Motor neuron (in vitro differentiated cells): Measurements from ENCODE around the gene UBR1. TPM values are rescaled to one million over a fixed set of nuclear protein-coding genes. Genes with fewer than 3 reads are reported as not detected.
A peak's percentile ranks its signal among the peaks of the same experiment; 100 is the strongest.

Source experiments
- ATAC-seq, 8 experiments: fragments of 200-7000 bp; cut with Tn5 transposase; replicated peaks in 6 of 8; 2 replicates each; pipeline ENCODE4 v1.8.0; 2021; ENCODE audit warnings: mild to moderate bottlenecking in 8 of 8, moderate library complexity in 8 of 8
- H3K27ac ChIP-seq, 2 donors: fragments of 250-450 bp; sonication (Bioruptor Pico); 2 replicates each; pipeline ENCODE4 v1.9.0; 2021; ENCODE audit warnings: antibody characterized with exemption in 2 of 2, mild to moderate bottlenecking in 2 of 2, moderate library complexity in 1 of 2
- H3K4me1 ChIP-seq, 2 donors: fragments of 250-450 bp; sonication (Bioruptor Pico); replicated peaks in 1 of 2; 2 replicates each; pipeline ENCODE4 v1.6.1; 2021; ENCODE audit warnings: antibody characterized with exemption in 2 of 2, mild to moderate bottlenecking in 2 of 2, moderate library complexity in 1 of 2
- H3K4me3 ChIP-seq, 5 donors: fragments of 250-450 bp; sonication (Bioruptor Pico); 2 replicates each; pipeline ENCODE4 v1.9.0; 2021; ENCODE audit warnings: antibody characterized with exemption in 5 of 5, mild to moderate bottlenecking in 5 of 5, moderate library complexity in 4 of 5
- WGBS, 10 experiments: fragments of 450-650 bp; shearing (Covaris generic); methylation state at CpG; one replicate each; pipeline ENCODE4 v1.0.0; 2022; 5-methylcytosine and 5-hydroxymethylcytosine counted together
- in situ Hi-C, 9 experiments: fragments of 400-800 bp; cut with MboI; loops; one replicate each; pipeline ENCODE4 v1.15.0; 2021; ENCODE audit warnings: low sequenced_read_pairs in 9 of 9, low pct_unique_long_range_greater_than_20kb in 2 of 9; ENCODE audit not compliant: unreplicated experiment in 9 of 9
- total RNA-seq, 8 experiments: library from RNA; unstranded; fragments of 300-600 nt; gene quantifications; 2 replicates each; pipeline versions ENCODE4 v1.2.3 to v1.2.4, GENCODE V29; 2022

The UBR1 gene
- 10 to 100 TPM; 26.3 to 49.0 (median 36.4) TPM for total RNA-seq

- peak; percentile 85 to 98 (median 96) for ATAC-seq
- Histone ChIP-seq H3K4me1 (peaks cover 11% of the 10 kb centered on the region in 2 donors), H3K27ac (peak within 1 kb of the TSS; percentile 74 to 91), H3K4me3 (peak within 1 kb of the TSS; percentile 60 to 85 (median 70))
- WGBS, 10 experiments, result 0 to 2% (median 0%) methylated on average over 2 to 28 of the region's 33 CpGs; no CpG with 5 or more reads in 3 of the 10 experiments
- in situ Hi-C loops, result no loop called here
Observed at GRCh38 chr15:43105778-43106485, at the start of gene UBR1. TSS of gene UBR1 (minus strand) at chr15:43106038. CDS start at chr15:43106022, 16 bp downstream.

- Histone ChIP-seq H3K4me3 (no peak overlapping the region), H3K4me1 (no peaks in the 10 kb centered on the region), H3K27ac (no peak overlapping the region)
- in situ Hi-C loops, result no loop called here
- no peak for ATAC-seq
Observed at GRCh38 chr15:43153269-43153668, 47.4 kb upstream of the UBR1 start.

GRCh38 chr15:43151688-43152087, 45.9 kb upstream of the UBR1 start:
- in situ Hi-C loops, result no loop called here
- WGBS, 10 experiments, result 93 to 100% (median 100%) methylated on average over 1 to 2 of the region's 2 CpGs; no CpG with 5 or more reads in 3 of the 10 experiments
- H3K4me3 ChIP-seq, result no peak overlapping the region
- no peak overlapping the region for H3K27ac ChIP-seq
- no peaks in the 10 kb centered on the region for H3K4me1 ChIP-seq
- ATAC-seq, result no peak

- in situ Hi-C loops, result no loop called here
- Histone ChIP-seq H3K4me3 (no peak overlapping the region), H3K27ac (no peak overlapping the region), H3K4me1 (no peaks in the 10 kb centered on the region)
- ATAC-seq, result peak in 2 of 8 experiments; percentile 95 to 96
- WGBS, 10 experiments, result 1 to 100% (median 69%) methylated on average over 3 to 5 of the region's 5 CpGs; no CpG with 5 or more reads in 2 of the 10 experiments
Observed at GRCh38 chr15:43150191-43150929, 44.5 kb upstream of the UBR1 start.

GRCh38 chr15:43146184-43146583, 40.3 kb upstream of the UBR1 start:
- 73 to 100% (median 92%) methylated on average over 2 to 5 of the region's 5 CpGs; no CpG with 5 or more reads in 1 of the 10 experiments for WGBS, 10 experiments
- Histone ChIP-seq H3K4me1 (no peaks in the 10 kb centered on the region), H3K27ac (no peak overlapping the region), H3K4me3 (no peak overlapping the region)
- ATAC-seq, result no peak
- in situ Hi-C loops, result no loop called here

GRCh38 chr15:43144512-43144911, 38.7 kb upstream of the UBR1 start:
- in situ Hi-C loops, result no loop called here
- ATAC-seq, result no peak

GRCh38 chr15:43143203-43143941, 37.5 kb upstream of the UBR1 start:
- ATAC-seq, result no peak
- no peak overlapping the region for H3K4me3 ChIP-seq
- H3K27ac ChIP-seq, result no peak overlapping the region
- WGBS, 10 experiments, result 60 to 100% (median 80%) methylated on average over 1 to 4 of the region's 4 CpGs; no CpG with 5 or more reads in 1 of the 10 experiments
- in situ Hi-C loops, result no loop called here
- H3K4me1 ChIP-seq, result no peaks in the 10 kb centered on the region

More at GRCh38 chr15:43144512-43144911, 38.7 kb upstream of the UBR1 start:
- no peak overlapping the region for H3K27ac ChIP-seq
- no peaks in the 10 kb centered on the region for H3K4me1 ChIP-seq
- no peak overlapping the region for H3K4me3 ChIP-seq

GRCh38 chr15:43135351-43135750, 29.5 kb upstream of the UBR1 start:
- H3K4me1 ChIP-seq, result peaks cover 5 to 15% of the 10 kb centered on the region in 2 donors
- no peak overlapping the region for H3K27ac ChIP-seq
- in situ Hi-C loops, result no loop called here
- ATAC-seq, result no peak
- H3K4me3 ChIP-seq, result no peak overlapping the region
- WGBS, 10 experiments, result 0 to 100% (median 55%) methylated on average over 1 to 3 of the region's 3 CpGs; no CpG with 5 or more reads in 1 of the 10 experiments

GRCh38 chr15:43134157-43134635, 28.4 kb upstream of the UBR1 start:
- peak overlapping the region; percentile 46 to 58 (median 51) for H3K4me3 ChIP-seq
- H3K4me1 ChIP-seq, result peaks cover 5 to 15% of the 10 kb centered on the region in 2 donors
- peak overlapping the region in 1 of 2 donors; percentile 44 for H3K27ac ChIP-seq
- 12 to 67% (median 20%) methylated on average over 1 to 9 of the region's 12 CpGs; no CpG with 5 or more reads in 4 of the 10 experiments for WGBS, 10 experiments
- in situ Hi-C loops, result no loop called here
- ATAC-seq, result peak in 4 of 8 experiments; percentile 1 to 9 (median 8)

- ATAC-seq, result peak; percentile 92 to 96 (median 94)
- peak within 1 kb of the TSS; percentile 46 to 58 (median 51) for H3K4me3 ChIP-seq
- H3K27ac ChIP-seq, result peak within 1 kb of the TSS; percentile 6 to 44
- peaks cover 5 to 15% of the 10 kb centered on the region in 2 donors for H3K4me1 ChIP-seq
- in situ Hi-C loops, result no loop called here
- WGBS, 10 experiments, result 0 to 10% (median 3%) methylated on average over 2 to 4 of the region's 66 CpGs; no CpG with 5 or more reads in 6 of the 10 experiments
Observed at GRCh38 chr15:43133430-43134156, 27.8 kb upstream of the UBR1 start, which contains the start of gene TMEM62. TSS of gene TMEM62 (plus strand) at chr15:43133586. CDS start at chr15:43133803, 217 bp downstream.

- H3K4me1 ChIP-seq, result peaks cover 5 to 15% of the 10 kb centered on the region in 2 donors
- peak overlapping the region; percentile 46 to 58 (median 51) for H3K4me3 ChIP-seq
- in situ Hi-C loops, result no loop called here
- peak in 2 of 8 experiments; percentile 1 to 4 for ATAC-seq
- H3K27ac ChIP-seq, result peak overlapping the region in 1 of 2 donors; percentile 6
- WGBS, 10 experiments, result 17 to 62% (median 41%) methylated on average over 4 to 16 of the region's 20 CpGs; no CpG with 5 or more reads in 2 of the 10 experiments
Observed at GRCh38 chr15:43132830-43133429, 27.1 kb upstream of the UBR1 start.

GRCh38 chr15:43128980-43129335, 23.1 kb upstream of the UBR1 start:
- Histone ChIP-seq H3K4me1 (peaks cover 2 to 7% of the 10 kb centered on the region in 2 donors), H3K27ac (no peak overlapping the region), H3K4me3 (no peak overlapping the region)
- in situ Hi-C loops, result no loop called here
- WGBS, 10 experiments, result 58 to 100% (median 84%) methylated on average over 1 to 4 of the region's 4 CpGs; no CpG with 5 or more reads in 2 of the 10 experiments
- no peak for ATAC-seq
